Loucy (cell line): ENCODE measurements around the gene CDK8.

Experiments used
- H2AFZ ChIP-seq: fragments of 200-600 bp; sonication (generic); 2 replicates; pipeline ENCODE4 v1.6.0; 2016; ENCODE audit warnings: antibody characterized with exemption, mild to moderate bottlenecking, low read length, moderate library complexity
- H3F3A ChIP-seq: fragments of 200-600 bp; 2 replicates; pipeline ENCODE4 v1.6.0; 2016; ENCODE audit warnings: antibody characterized with exemption, low read depth, mild to moderate bottlenecking
- H3K27me3 ChIP-seq: fragments of 200-600 bp; sonication (generic); 2 replicates; pipeline ENCODE4 v1.6.1; 2014; ENCODE audit warnings: low read length, mild to moderate bottlenecking; ENCODE audit not compliant: insufficient read depth, poor library complexity, severe bottlenecking
- H3K36me3 ChIP-seq: fragments of 200-600 bp; sonication (generic); 2 replicates; pipeline ENCODE4 v1.6.1; 2016; ENCODE audit warnings: low read length; ENCODE audit not compliant: insufficient read depth
- H3K4me1 ChIP-seq: fragments of 200-600 bp; sonication (generic); 2 replicates; pipeline ENCODE4 v1.5.1; 2014; ENCODE audit warnings: low read length, mild to moderate bottlenecking; ENCODE audit not compliant: insufficient read depth, poor library complexity, severe bottlenecking
- H3K4me2 ChIP-seq: fragments of 200-600 bp; sonication (generic); 2 replicates; pipeline ENCODE4 v1.6.0; 2014; ENCODE audit warnings: antibody characterized with exemption, low read length, low read depth, mild to moderate bottlenecking; ENCODE audit not compliant: poor library complexity, severe bottlenecking
- H3K4me3 ChIP-seq: fragments of 200-600 bp; sonication (generic); 2 replicates; pipeline ENCODE4 v1.5.1; 2014; ENCODE audit warnings: low read length, mild to moderate bottlenecking, mixed read lengths; ENCODE audit not compliant: poor library complexity, severe bottlenecking
- H3K79me2 ChIP-seq: fragments of 200-600 bp; sonication (generic); 2 replicates; pipeline ENCODE4 v1.6.1; 2014; ENCODE audit warnings: low read length; ENCODE audit not compliant: insufficient read depth
- H3K9ac ChIP-seq: fragments of 200-600 bp; sonication (generic); 2 replicates; pipeline ENCODE4 v1.6.0; 2014; ENCODE audit warnings: mild to moderate bottlenecking, low read depth, low read length, moderate library complexity; ENCODE audit not compliant: poor library complexity, severe bottlenecking
- H3K9me2 ChIP-seq: fragments of 200-600 bp; sonication (generic); replicated peaks from 2 replicates; pipeline ENCODE4 v1.6.1; 2016; ENCODE audit warnings: low read depth, low read length, mixed read lengths
- H3K9me3 ChIP-seq: fragments of 200-600 bp; sonication (generic); 2 replicates; pipeline ENCODE4 v1.6.1; 2014; ENCODE audit warnings: mild to moderate bottlenecking, antibody characterized with exemption, low read length, low read depth; ENCODE audit not compliant: insufficient read depth
- H4K20me1 ChIP-seq: fragments of 200-600 bp; sonication (generic); 2 replicates; pipeline ENCODE4 v1.6.0; 2014; ENCODE audit warnings: antibody characterized with exemption, low read length, mild to moderate bottlenecking; ENCODE audit not compliant: insufficient read depth, poor library complexity, severe bottlenecking
- CTCF ChIP-seq: fragments of 200-600 bp; sonication (generic); conservative IDR thresholded peaks from 2 replicates; pipeline ENCODE4 v1.5.1; 2014; ENCODE audit warnings: mild to moderate bottlenecking, antibody characterized with exemption, low read length
- EZH2phosphoT487 ChIP-seq: fragments of 200-600 bp; IDR thresholded peaks from 2 replicates; pipeline ENCODE4 v1.6.1; 2018; ENCODE audit warnings: antibody characterized with exemption, mild to moderate bottlenecking, moderate library complexity, borderline replicate concordance

CDK8 gene

GRCh38 chr13:26257049-26257448 is 3.1 kb downstream of the CDK8 start:
- no peaks in the 10 kb centered on the region for H3K27me3 ChIP-seq
- no peaks in the 10 kb centered on the region for H3K36me3 ChIP-seq
- H3K4me1 ChIP-seq: peaks cover 64% of the 10 kb centered on the region
- H3K4me2 ChIP-seq: peak overlapping the region; percentile 95
- H2AFZ ChIP-seq: no peak overlapping the region
- H3F3A ChIP-seq: no peaks in the 10 kb centered on the region
- H3K79me2 ChIP-seq: peaks cover 76% of the 10 kb centered on the region
- H3K9me2 ChIP-seq: no peaks in the 10 kb centered on the region
- H4K20me1 ChIP-seq: peaks cover 70% of the 10 kb centered on the region
- H3K9me3 ChIP-seq: no peaks in the 10 kb centered on the region
- peak overlapping the region; percentile 76 for H3K9ac ChIP-seq
- TF ChIP-seq CTCF (no peak), EZH2phosphoT487 (no peak)
- peak overlapping the region; percentile 81 for H3K4me3 ChIP-seq

- H3K9me2 ChIP-seq: no peaks in the 10 kb centered on the region
- H3K4me3 ChIP-seq: peak overlapping the region; percentile 81
- no peak overlapping the region for H3K9ac ChIP-seq
- peaks cover 62% of the 10 kb centered on the region for H3K4me1 ChIP-seq
- no peak overlapping the region for H2AFZ ChIP-seq
- H3K4me2 ChIP-seq: peak overlapping the region; percentile 95
- H4K20me1 ChIP-seq: peaks cover 77% of the 10 kb centered on the region
- H3F3A ChIP-seq: no peaks in the 10 kb centered on the region
- TF ChIP-seq CTCF (no peak), EZH2phosphoT487 (no peak)
- peaks cover 92% of the 10 kb centered on the region for H3K79me2 ChIP-seq
- H3K36me3 ChIP-seq: no peaks in the 10 kb centered on the region
- H3K27me3 ChIP-seq: no peaks in the 10 kb centered on the region
- H3K9me3 ChIP-seq: no peaks in the 10 kb centered on the region
Observed at GRCh38 chr13:26259634-26260033, 5.7 kb downstream of the CDK8 start.

DNA sequence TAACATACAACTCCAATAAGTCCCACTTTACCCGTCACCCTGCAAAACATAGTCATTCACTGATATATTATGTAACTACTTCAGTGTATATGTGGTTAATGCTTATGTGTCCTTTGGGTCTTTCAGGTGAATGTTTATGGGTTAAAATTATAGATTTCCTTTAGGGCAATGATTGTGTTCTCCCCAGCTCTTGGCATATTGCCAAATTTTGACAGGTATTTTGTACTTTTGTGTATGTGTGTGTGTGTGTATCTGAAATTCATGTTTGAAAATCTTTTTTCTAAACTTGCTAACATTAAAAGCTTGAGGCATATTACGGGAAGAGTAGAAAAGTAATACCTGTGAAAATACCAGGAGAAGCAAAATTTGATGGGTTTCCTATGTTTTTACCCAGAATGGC is 8.2 kb downstream of the CDK8 start:
- peaks cover 92% of the 10 kb centered on the region for H3K79me2 ChIP-seq

More for the DNA sequence above, 8.2 kb downstream of the CDK8 start:
- no peaks in the 10 kb centered on the region for H3K36me3 ChIP-seq
- H3F3A ChIP-seq: no peaks in the 10 kb centered on the region
- no peak overlapping the region for H3K9ac ChIP-seq
- H3K4me1 ChIP-seq: peaks cover 44% of the 10 kb centered on the region
- peaks cover 63% of the 10 kb centered on the region for H4K20me1 ChIP-seq
- H3K4me3 ChIP-seq: no peak overlapping the region
- no peak overlapping the region for H2AFZ ChIP-seq
- H3K27me3 ChIP-seq: no peaks in the 10 kb centered on the region
- TF ChIP-seq CTCF (no peak), EZH2phosphoT487 (no peak)
- no peaks in the 10 kb centered on the region for H3K9me3 ChIP-seq
- H3K4me2 ChIP-seq: peak overlapping the region; percentile 95
- H3K9me2 ChIP-seq: no peaks in the 10 kb centered on the region
